Activated CD8-positive, alpha-beta T cell treated with anti-CD3 and anti-CD28 coated beads for 36 hours (primary cell): ENCODE data around the gene MRPS25. TPM values are rescaled to one million over a fixed set of nuclear protein-coding genes. Genes with fewer than 3 reads are reported as not detected.
"Not testable (repeated sequence)": the region's sequence is repeated elsewhere in the genome, so short reads cannot be mapped to it uniquely, and the experiment has no call there.

ENCODE experiments used
- ATAC-seq: fragments of 200-7000 bp; cut with Tn5 transposase; one replicate; pipeline ENCODE4 v1.10.0; 2021; ENCODE audit warnings: mild to moderate bottlenecking, moderate library complexity
- CTCF ChIA-PET: fragments of 350-600 bp; sonication (Branson Sonifier 250); formaldehyde crosslinking; loops from one replicate; lab custom pipeline; 2021; ENCODE audit warnings: antibody characterized with exemption; lab: Charles Lee
- POLR2A ChIA-PET: fragments of 350-600 bp; sonication (Branson Sonifier 250); formaldehyde crosslinking; loops from one replicate; lab custom pipeline; 2021; ENCODE audit warnings: antibody characterized with exemption; lab: Charles Lee
- DNase-seq: peaks from one replicate; pipeline ENCODE4 v3.0.0-alpha.2; 2020
- H3K27ac Mint-ChIP-seq: one replicate; pipeline ENCODE4 v1.8.0; 2021; ENCODE audit warnings: mild to moderate bottlenecking, mixed read lengths
- H3K27me3 Mint-ChIP-seq: one replicate; pipeline ENCODE4 v1.8.0; 2021; ENCODE audit warnings: mixed read lengths
- H3K36me3 Mint-ChIP-seq: one replicate; pipeline ENCODE4 v1.8.0; 2021; ENCODE audit warnings: low read depth, mixed read lengths
- H3K4me1 Mint-ChIP-seq: one replicate; pipeline ENCODE4 v1.8.0; 2021; ENCODE audit warnings: low read depth, mixed read lengths
- H3K4me3 Mint-ChIP-seq: one replicate; pipeline ENCODE4 v1.8.0; 2021; ENCODE audit warnings: mild to moderate bottlenecking, moderate library complexity, mixed read lengths
- H3K9me3 Mint-ChIP-seq: one replicate; pipeline ENCODE4 v1.8.0; 2021; ENCODE audit warnings: mixed read lengths
- CTCF ChIP-seq: fragments of 200-600 bp; IDR thresholded peaks from one replicate; pipeline ENCODE4 v1.8.0; 2022; ENCODE audit warnings: antibody characterized with exemption, mild to moderate bottlenecking
- intact Hi-C: fragments of 100-400 bp; cut with micrococcal nuclease; formaldehyde crosslinking; loops from one replicate; pipeline ENCODE4 v1.10.0; 2022
- total RNA-seq, 2 experiments: library from RNA; stranded (reverse); gene quantifications; one replicate each; pipeline ENCODE4 v1.2.3, GENCODE V29; 2021

MRPS25 gene
- total RNA-seq, 2 experiments from 2014 or later: 73.9 to 78.2 TPM

GRCh38 chr3:15009167-15009566 is 55.9 kb downstream of the MRPS25 start:
- intact Hi-C loops: no loop called here
- H3K27ac Mint-ChIP-seq: no peak overlapping the region
- H3K4me3 Mint-ChIP-seq: no peak overlapping the region
- peaks cover 31% of the 10 kb centered on the region for H3K36me3 Mint-ChIP-seq
- DNase-seq (no peak), ATAC-seq (no peak)
- ChIA-PET POLR2A (no interaction called here), CTCF (no interaction called here)
- TF ChIP-seq CTCF: no peak
- no peaks in the 10 kb centered on the region for H3K27me3 Mint-ChIP-seq
- H3K4me1 Mint-ChIP-seq: peaks cover 5% of the 10 kb centered on the region
- no peaks in the 10 kb centered on the region for H3K9me3 Mint-ChIP-seq

GRCh38 chr3:15007681-15008141 is 57.4 kb downstream of the MRPS25 start:
- Mint-ChIP-seq H3K27ac (no peak overlapping the region), H3K4me3 (no peak overlapping the region), H3K36me3 (peaks cover 29% of the 10 kb centered on the region), H3K27me3 (no peaks in the 10 kb centered on the region), H3K4me1 (peaks cover 5% of the 10 kb centered on the region), H3K9me3 (no peaks in the 10 kb centered on the region)
- intact Hi-C loops: no loop called here
- ChIA-PET POLR2A (no interaction called here), CTCF (no interaction called here)
- ATAC-seq: no peak
- no peak for DNase-seq
- no peak for TF ChIP-seq CTCF

GRCh38 chr3:14999182-14999581 is 65.9 kb downstream of the MRPS25 start:
- H3K4me1 Mint-ChIP-seq: peaks cover 14% of the 10 kb centered on the region
- H3K9me3 Mint-ChIP-seq, H3K4me3 Mint-ChIP-seq, H3K27me3 Mint-ChIP-seq, CTCF ChIA-PET, POLR2A ChIA-PET, DNase-seq, H3K27ac Mint-ChIP-seq, ATAC-seq, intact Hi-C loops: not testable (repeated sequence)
- H3K36me3 Mint-ChIP-seq: peaks cover 43% of the 10 kb centered on the region

Other genes starting within 250 kb of the MRPS25 start
- not detected for gene FGD5, start 246.4 kb downstream of the MRPS25 start, total RNA-seq
- gene NR2C2, start 117.7 kb downstream of the MRPS25 start, total RNA-seq: 10 to 100 TPM; 47.1 to 47.4 TPM
- 10 to 100 TPM; 11.3 to 11.8 TPM for gene RBSN, start 33.8 kb upstream of the MRPS25 start, total RNA-seq
- gene CAPN7, start 140.9 kb upstream of the MRPS25 start, total RNA-seq: 10 to 100 TPM; 22.2 to 27.5 TPM